ENCODE data around the gene PPP1R14B.
A peak's percentile ranks its signal among the peaks of the same experiment; 100 is the strongest.
"Not testable (repeated sequence)": the region's sequence is repeated elsewhere in the genome, so short reads cannot be mapped to it uniquely, and the experiment has no call there.

PPP1R14B gene

GRCh38 chr11:64251016-64251752 lies 4.4 kb upstream of the PPP1R14B start, which contains the start of gene PLCB3:
TSS of gene PLCB3 (plus strand) at chr11:64251530. CDS start at chr11:64251650, 120 bp downstream.
- Histone ChIP-seq H3K36me3 (replicated peaks) (peaks cover 15% of the 10 kb centered on the region), H3K27me3 (ENCODE audit: low read depth) (no peaks in the 10 kb centered on the region), H3K9me3 (no peaks in the 10 kb centered on the region), H3K4me3 (peak within 1 kb of the TSS; percentile 70), H3K4me1 (peaks cover 12% of the 10 kb centered on the region)
- in situ Hi-C loops (cut with MboI; ENCODE audit: low sequenced_read_pairs), result loop anchor here (25.0 kb wide), 1 partner anchor 861 kb away; the partner anchor contains the start of genes FAU, MRPL49, TM7SF2 and ZNHIT2
- peak; percentile 33 to 69 for DNase-seq (ENCODE audit: low spot score in 2 of 2)

DNA sequence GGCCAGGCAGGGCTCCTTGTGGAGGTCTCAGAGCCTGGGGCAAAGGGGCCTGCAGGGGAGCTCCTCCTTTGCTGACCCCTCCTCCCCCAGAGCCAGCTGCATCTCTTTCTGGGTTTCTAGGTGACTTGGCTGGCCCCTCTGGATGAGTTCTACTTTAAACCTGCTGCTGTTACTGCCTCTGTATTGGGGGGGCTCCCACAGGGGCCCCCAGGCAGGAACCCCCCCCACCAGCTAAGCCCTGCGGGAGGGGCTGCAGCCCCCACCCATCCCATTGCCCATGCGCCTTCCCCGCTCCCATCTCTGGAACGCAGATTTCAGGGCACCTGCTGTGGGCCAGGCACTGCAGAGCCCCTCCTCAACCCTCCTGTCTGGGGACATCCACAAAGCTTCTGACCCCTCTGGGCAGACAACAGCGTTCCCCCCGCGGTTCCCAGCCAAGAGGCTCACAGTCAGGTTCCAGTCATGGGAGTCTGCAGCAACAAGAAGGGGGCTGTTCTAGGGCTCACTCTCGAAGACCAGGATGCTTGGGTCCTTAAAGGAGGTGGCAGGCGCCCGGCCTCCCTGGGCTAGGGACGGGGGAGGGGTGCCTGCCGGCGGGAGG lies 3.8 kb upstream of the PPP1R14B start:
- H3K27me3 ChIP-seq (ENCODE audit: low read depth), result no peaks in the 10 kb centered on the region
- H3K4me3 ChIP-seq, result peak overlapping the region; percentile 70
- H3K4me1 ChIP-seq, result peaks cover 12% of the 10 kb centered on the region
- DNase-seq (ENCODE audit: low spot score in 2 of 2), result peak in 1 of 2 experiments; percentile 32
- in situ Hi-C loops (cut with MboI; ENCODE audit: low sequenced_read_pairs), result loop anchor here (25.0 kb wide), 1 partner anchor 862 kb away; the partner anchor contains the start of genes FAU, MRPL49, TM7SF2 and ZNHIT2
- no peaks in the 10 kb centered on the region for H3K9me3 ChIP-seq
- peaks cover 9% of the 10 kb centered on the region for H3K36me3 ChIP-seq (replicated peaks)

- H3K4me1 ChIP-seq, result peaks cover 12% of the 10 kb centered on the region
- in situ Hi-C loops (cut with MboI; ENCODE audit: low sequenced_read_pairs), result loop anchor here (25.0 kb wide), 1 partner anchor 863 kb away; the partner anchor contains the start of genes FAU, MRPL49, TM7SF2 and ZNHIT2
- H3K36me3 ChIP-seq (replicated peaks), result peaks cover 10% of the 10 kb centered on the region
- peak overlapping the region; percentile 70 for H3K4me3 ChIP-seq
- DNase-seq (ENCODE audit: low spot score in 2 of 2), result no peak
- no peaks in the 10 kb centered on the region for H3K27me3 ChIP-seq (ENCODE audit: low read depth)
- no peaks in the 10 kb centered on the region for H3K9me3 ChIP-seq
Observed at GRCh38 chr11:64249563-64250414, 3.0 kb upstream of the PPP1R14B start.

DNA sequence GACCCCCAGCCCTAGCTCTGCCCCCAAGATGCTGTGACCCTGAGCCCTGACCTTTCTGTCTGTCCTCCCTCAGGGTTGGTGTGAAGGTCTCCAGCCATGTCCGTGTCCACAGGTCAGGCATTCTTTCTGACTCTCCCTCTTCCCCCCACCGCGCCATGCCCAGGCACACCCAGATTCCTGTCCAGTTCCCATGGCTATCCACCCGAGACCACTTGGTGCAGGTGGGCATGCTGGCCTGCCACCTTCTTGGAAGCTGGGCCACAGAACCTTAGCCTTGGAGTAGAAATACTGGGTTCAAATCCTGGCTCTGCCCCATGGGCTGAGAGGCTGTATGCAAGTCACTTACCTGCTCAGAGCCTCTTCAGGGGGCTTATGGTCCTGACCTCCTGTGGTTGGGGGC lies 2.3 kb upstream of the PPP1R14B start:
- no peak for DNase-seq (ENCODE audit: low spot score in 2 of 2)
- H3K27me3 ChIP-seq (ENCODE audit: low read depth), result no peaks in the 10 kb centered on the region
- H3K4me1 ChIP-seq, result peaks cover 12% of the 10 kb centered on the region
- in situ Hi-C loops (cut with MboI; ENCODE audit: low sequenced_read_pairs), result no loop called here
- peaks cover 11% of the 10 kb centered on the region for H3K36me3 ChIP-seq (replicated peaks)
- H3K4me3 ChIP-seq, result no peak overlapping the region
- no peaks in the 10 kb centered on the region for H3K9me3 ChIP-seq

DNA sequence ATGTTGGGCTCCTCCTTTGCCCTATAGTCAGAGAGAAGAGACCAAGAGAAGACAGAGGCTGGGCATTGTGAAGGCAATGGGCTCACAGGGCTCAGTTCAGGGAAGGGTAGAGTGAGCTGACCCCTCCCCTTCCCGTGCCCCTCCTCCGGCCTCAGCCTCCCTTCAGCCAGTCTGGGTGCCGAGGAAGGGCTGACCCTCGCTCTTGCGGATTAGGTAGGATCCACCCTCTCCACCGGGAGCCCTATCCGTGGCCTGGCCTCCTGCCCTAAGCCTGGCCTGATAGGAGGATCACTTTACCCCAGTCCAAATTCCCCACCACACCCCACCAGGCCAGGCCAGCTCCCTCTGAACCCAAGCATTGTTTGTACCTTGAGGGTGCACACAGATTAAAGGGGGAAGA lies 1.8 kb upstream of the PPP1R14B start:
- H3K4me3 ChIP-seq, result no peak overlapping the region
- H3K4me1 ChIP-seq, result peaks cover 12% of the 10 kb centered on the region
- no peak for DNase-seq (ENCODE audit: low spot score in 2 of 2)
- H3K27me3 ChIP-seq (ENCODE audit: low read depth), result no peaks in the 10 kb centered on the region
- in situ Hi-C loops (cut with MboI; ENCODE audit: low sequenced_read_pairs), result no loop called here
- H3K36me3 ChIP-seq (replicated peaks), result peaks cover 14% of the 10 kb centered on the region
- no peaks in the 10 kb centered on the region for H3K9me3 ChIP-seq

DNA sequence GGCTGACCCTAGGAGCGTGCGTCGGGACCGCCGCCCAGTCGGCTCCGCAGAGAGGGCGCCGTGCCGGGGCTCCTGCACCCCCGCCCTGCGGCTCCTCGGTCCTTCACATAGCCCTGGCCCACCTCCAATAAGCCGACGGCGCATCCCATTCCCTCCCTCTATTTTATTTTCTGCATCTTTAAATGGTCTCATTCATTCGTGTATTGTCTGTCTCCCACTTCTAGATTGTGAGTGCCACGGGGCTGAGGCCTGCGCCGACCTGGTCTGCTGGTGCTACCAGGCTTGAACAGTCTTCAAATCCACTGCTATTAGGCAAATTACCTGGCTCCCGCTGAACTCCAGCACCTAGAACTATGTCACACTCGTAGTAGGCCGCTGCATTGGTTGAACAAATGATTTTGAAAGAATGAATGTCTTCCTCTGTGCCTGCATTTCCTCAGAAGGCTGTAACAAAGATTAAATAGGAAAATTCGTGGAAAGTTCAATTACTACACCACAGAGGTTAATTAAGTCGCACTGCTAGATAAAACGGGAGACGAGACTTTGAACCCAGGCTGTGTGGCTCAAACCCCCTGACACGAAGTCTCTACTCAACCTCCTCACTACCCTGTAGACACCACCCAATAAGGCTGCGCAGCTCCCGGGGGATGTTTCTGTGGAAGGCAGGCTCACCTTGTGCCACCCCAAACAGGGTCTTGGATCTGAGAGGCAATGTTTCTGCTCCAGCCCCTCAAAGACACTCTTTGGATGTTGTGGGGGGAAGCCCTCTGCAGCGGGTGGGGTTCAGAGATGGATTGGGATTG lies 1.2 kb upstream of the PPP1R14B start:
- Histone ChIP-seq H3K9me3 (no peaks in the 10 kb centered on the region), H3K4me3 (peak overlapping the region; percentile 37), H3K27me3 (ENCODE audit: low read depth) (no peaks in the 10 kb centered on the region), H3K4me1 (peaks cover 14% of the 10 kb centered on the region), H3K36me3 (replicated peaks) (peaks cover 20% of the 10 kb centered on the region)
- no peak for DNase-seq (ENCODE audit: low spot score in 2 of 2)
- in situ Hi-C loops (cut with MboI; ENCODE audit: low sequenced_read_pairs), result no loop called here

- Histone ChIP-seq H3K36me3 (replicated peaks) (peaks cover 27% of the 10 kb centered on the region), H3K4me1 (peaks cover 20% of the 10 kb centered on the region), H3K4me3 (peak overlapping the region; percentile 78)
- H3K9me3 ChIP-seq; DNase-seq (ENCODE audit: low spot score in 2 of 2); H3K27me3 ChIP-seq (ENCODE audit: low read depth); in situ Hi-C loops (cut with MboI; ENCODE audit: low sequenced_read_pairs): not testable (repeated sequence)
Observed at GRCh38 chr11:64246621-64246870, 197 bp downstream of the PPP1R14B start.

DNA sequence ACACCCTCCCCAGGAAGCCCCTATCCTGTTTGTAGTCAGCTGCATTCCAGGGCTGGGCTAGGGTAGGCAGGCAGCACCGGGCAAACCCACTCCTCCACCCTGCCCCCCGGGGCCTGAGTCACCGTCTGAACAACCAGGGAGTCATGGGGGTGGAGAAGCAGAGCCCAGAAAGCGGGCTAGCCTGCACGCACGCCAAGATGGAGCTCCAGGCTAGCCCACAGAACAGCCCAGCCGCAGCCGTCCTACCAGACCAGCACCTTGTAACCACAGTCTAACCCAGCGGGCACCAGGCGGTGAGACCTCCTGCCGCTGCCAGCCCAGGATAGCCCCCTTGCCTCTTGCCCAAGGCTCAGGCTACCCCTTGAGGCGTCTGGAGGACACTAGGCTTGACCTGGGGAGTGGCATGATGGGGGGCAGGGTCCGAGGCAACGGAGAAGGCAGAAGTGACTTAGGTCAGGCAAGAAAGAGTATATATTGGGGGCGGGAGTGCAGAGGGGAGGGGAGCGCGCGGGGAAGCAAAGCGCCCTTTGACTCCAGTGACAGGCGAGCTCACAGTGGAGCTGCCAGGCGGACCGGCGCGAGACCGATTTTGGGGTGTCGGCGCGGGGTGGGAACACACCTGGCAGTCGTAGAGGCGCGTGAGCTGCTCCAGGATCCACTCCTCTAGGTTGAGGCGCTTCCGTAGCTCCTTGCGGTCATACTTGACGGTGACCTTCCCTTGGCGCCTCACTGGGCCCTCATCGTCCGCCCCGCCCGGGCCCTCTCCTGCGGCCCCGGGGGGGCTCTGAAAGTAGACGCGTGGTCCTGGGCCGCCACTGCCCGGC lies 734 bp downstream of the PPP1R14B start:
- peak overlapping the region; percentile 78 for H3K4me3 ChIP-seq
- no peaks in the 10 kb centered on the region for H3K9me3 ChIP-seq
- peak; percentile 11 to 68 for DNase-seq (ENCODE audit: low spot score in 2 of 2)
- peaks cover 20% of the 10 kb centered on the region for H3K4me1 ChIP-seq
- H3K27me3 ChIP-seq (ENCODE audit: low read depth), result no peaks in the 10 kb centered on the region
- in situ Hi-C loops (cut with MboI; ENCODE audit: low sequenced_read_pairs), result no loop called here
- H3K36me3 ChIP-seq (replicated peaks), result peaks cover 28% of the 10 kb centered on the region

GRCh38 chr11:64245401-64245796 lies 1.3 kb downstream of the PPP1R14B start:
- DNase-seq (ENCODE audit: low spot score in 2 of 2), result no peak
- Histone ChIP-seq H3K36me3 (replicated peaks) (peaks cover 30% of the 10 kb centered on the region), H3K4me1 (peaks cover 16% of the 10 kb centered on the region), H3K9me3 (no peaks in the 10 kb centered on the region), H3K27me3 (ENCODE audit: low read depth) (no peaks in the 10 kb centered on the region), H3K4me3 (peak overlapping the region; percentile 78)
- in situ Hi-C loops (cut with MboI; ENCODE audit: low sequenced_read_pairs), result no loop called here

- Histone ChIP-seq H3K36me3 (replicated peaks) (peaks cover 34% of the 10 kb centered on the region), H3K27me3 (ENCODE audit: low read depth) (no peaks in the 10 kb centered on the region), H3K4me1 (peaks cover 19% of the 10 kb centered on the region), H3K4me3 (peak overlapping the region; percentile 78), H3K9me3 (no peaks in the 10 kb centered on the region)
- no peak for DNase-seq (ENCODE audit: low spot score in 2 of 2)
- in situ Hi-C loops (cut with MboI; ENCODE audit: low sequenced_read_pairs), result no loop called here
Observed at GRCh38 chr11:64244966-64245365, 1.8 kb downstream of the PPP1R14B start.

- Histone ChIP-seq H3K4me3 (no peak overlapping the region), H3K9me3 (no peaks in the 10 kb centered on the region), H3K27me3 (ENCODE audit: low read depth) (no peaks in the 10 kb centered on the region), H3K4me1 (peaks cover 22% of the 10 kb centered on the region), H3K36me3 (replicated peaks) (peaks cover 34% of the 10 kb centered on the region)
- in situ Hi-C loops (cut with MboI; ENCODE audit: low sequenced_read_pairs), result no loop called here
- no peak for DNase-seq (ENCODE audit: low spot score in 2 of 2)
Observed at GRCh38 chr11:64244107-64244506, 2.6 kb downstream of the PPP1R14B start.

- peaks cover 37% of the 10 kb centered on the region for H3K36me3 ChIP-seq (replicated peaks)
- peak overlapping the region; percentile 97; the same call in 1 of the 2 replicates for H3K4me3 ChIP-seq
- in situ Hi-C loops (cut with MboI; ENCODE audit: low sequenced_read_pairs), result no loop called here
- H3K4me1 ChIP-seq, result peaks cover 22% of the 10 kb centered on the region
- H3K27me3 ChIP-seq (ENCODE audit: low read depth), result no peaks in the 10 kb centered on the region
- DNase-seq (ENCODE audit: low spot score in 2 of 2), result no peak
- H3K9me3 ChIP-seq, result no peaks in the 10 kb centered on the region
Observed at GRCh38 chr11:64243236-64243854, 3.4 kb downstream of the PPP1R14B start.

Measured in HAP-1 (cell line).